ENCODE measurements around the gene EDIL3.

EDIL3 gene

GRCh38 chr5:84287951-84288350, 96.7 kb downstream of the EDIL3 start:
- H3K27me3 ChIP-seq (ENCODE audit: control insufficient read depth in 2 of 2, insufficient read depth in 2 of 2, low read length in 2 of 2), result no peaks in the 10 kb centered on the region
- H3K27ac ChIP-seq (ENCODE audit: low read depth in 2 of 2, low read length in 2 of 2), result no peak overlapping the region
- H3K9me3 ChIP-seq (ENCODE audit: control insufficient read depth in 2 of 2, low read length in 2 of 2), result no peaks in the 10 kb centered on the region
- H3K36me3 ChIP-seq (ENCODE audit: control insufficient read depth in 2 of 2, insufficient read depth in 2 of 2, low read length in 2 of 2), result no peaks in the 10 kb centered on the region
- no peaks in the 10 kb centered on the region for H3K4me1 ChIP-seq (ENCODE audit: control insufficient read depth in 2 of 2, insufficient read depth in 2 of 2, low read length in 2 of 2)
- no peak overlapping the region for H3K9ac ChIP-seq (ENCODE audit: low read depth in 1 of 2, low read length in 2 of 2)
- H3K4me3 ChIP-seq (ENCODE audit: low read length in 2 of 2), result no peak overlapping the region

- no peaks in the 10 kb centered on the region for H3K27me3 ChIP-seq (ENCODE audit: control insufficient read depth in 2 of 2, insufficient read depth in 2 of 2, low read length in 2 of 2)
- no peak overlapping the region for H3K4me3 ChIP-seq (ENCODE audit: low read length in 2 of 2)
- no peaks in the 10 kb centered on the region for H3K9me3 ChIP-seq (ENCODE audit: control insufficient read depth in 2 of 2, low read length in 2 of 2)
- H3K9ac ChIP-seq (ENCODE audit: low read depth in 1 of 2, low read length in 2 of 2), result no peak overlapping the region
- H3K4me1 ChIP-seq (ENCODE audit: control insufficient read depth in 2 of 2, insufficient read depth in 2 of 2, low read length in 2 of 2), result no peaks in the 10 kb centered on the region
- no peaks in the 10 kb centered on the region for H3K36me3 ChIP-seq (ENCODE audit: control insufficient read depth in 2 of 2, insufficient read depth in 2 of 2, low read length in 2 of 2)
- H3K27ac ChIP-seq (ENCODE audit: low read depth in 2 of 2, low read length in 2 of 2), result no peak overlapping the region
Measured at GRCh38 chr5:84286662-84287061, 98.0 kb downstream of the EDIL3 start.

DNA sequence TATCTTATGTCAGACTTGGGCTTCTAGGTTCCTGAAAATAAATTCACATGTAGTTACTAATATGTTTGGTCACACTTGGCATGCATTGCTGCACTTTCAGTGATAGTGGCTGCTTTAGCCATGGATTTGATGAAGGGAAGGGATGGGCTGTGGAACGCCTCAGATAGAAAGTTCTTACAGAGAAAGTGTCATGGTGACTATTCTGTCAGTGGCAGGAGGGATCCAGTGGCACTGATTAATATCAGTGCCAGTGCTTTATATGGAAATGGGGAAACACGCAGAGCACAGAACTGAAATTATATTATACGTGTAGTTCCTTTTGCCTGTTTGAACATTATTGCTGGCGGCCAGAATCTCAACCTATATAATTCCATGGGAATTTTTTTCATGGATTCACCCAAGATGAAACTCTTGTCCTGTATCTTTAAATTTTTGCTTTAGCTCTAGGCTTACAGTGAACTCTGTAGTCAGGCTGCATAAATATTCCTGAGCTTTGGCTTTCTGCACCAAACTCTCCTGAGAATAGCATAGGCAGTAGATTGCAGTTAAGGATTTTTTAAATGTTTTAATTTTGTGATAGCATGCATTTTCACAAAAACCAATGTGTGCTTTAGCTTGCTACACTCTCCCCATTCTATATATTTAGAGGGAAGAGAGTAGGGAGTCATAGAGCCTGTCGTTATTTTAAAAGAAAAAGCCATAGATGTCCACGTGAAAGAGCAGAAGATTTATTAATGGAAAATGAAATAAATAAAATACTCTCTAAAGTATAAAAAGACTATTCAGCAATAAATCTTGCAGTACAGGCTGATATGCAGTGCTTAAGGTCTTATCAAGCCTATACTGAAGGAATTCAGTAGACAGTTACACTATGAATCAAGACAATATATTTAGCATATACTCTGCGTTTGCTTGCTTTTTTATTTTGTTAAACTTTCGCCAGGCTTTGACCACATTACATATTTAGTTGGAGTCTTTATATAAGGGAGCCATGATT, 98.7 kb downstream of the EDIL3 start:
- H3K4me3 ChIP-seq (ENCODE audit: low read length in 2 of 2), result no peak overlapping the region
- no peaks in the 10 kb centered on the region for H3K36me3 ChIP-seq (ENCODE audit: control insufficient read depth in 2 of 2, insufficient read depth in 2 of 2, low read length in 2 of 2)
- H3K27ac ChIP-seq (ENCODE audit: low read depth in 2 of 2, low read length in 2 of 2), result no peak overlapping the region
- H3K9me3 ChIP-seq (ENCODE audit: control insufficient read depth in 2 of 2, low read length in 2 of 2), result no peaks in the 10 kb centered on the region
- no peaks in the 10 kb centered on the region for H3K27me3 ChIP-seq (ENCODE audit: control insufficient read depth in 2 of 2, insufficient read depth in 2 of 2, low read length in 2 of 2)
- H3K9ac ChIP-seq (ENCODE audit: low read depth in 1 of 2, low read length in 2 of 2), result no peak overlapping the region
- no peaks in the 10 kb centered on the region for H3K4me1 ChIP-seq (ENCODE audit: control insufficient read depth in 2 of 2, insufficient read depth in 2 of 2, low read length in 2 of 2)

DNA sequence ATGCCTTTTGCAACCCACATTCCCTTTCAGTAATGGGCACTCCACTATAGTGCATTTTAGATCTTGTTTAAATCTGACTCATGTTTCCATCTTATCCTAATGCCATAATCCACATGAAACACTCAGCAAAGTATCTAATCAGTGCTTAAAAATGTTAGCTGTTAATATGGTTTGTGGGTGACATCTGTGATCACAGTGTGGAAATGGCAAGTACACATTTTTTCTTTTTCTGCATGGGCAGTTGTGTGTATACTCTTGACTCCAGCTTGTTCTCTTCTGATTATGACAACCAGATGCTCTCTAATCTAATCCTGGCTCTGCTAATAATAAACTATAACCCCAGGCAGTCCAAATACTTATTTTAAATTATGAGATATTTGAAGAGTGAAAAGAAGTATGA, 103.3 kb downstream of the EDIL3 start:
- no peaks in the 10 kb centered on the region for H3K9me3 ChIP-seq (ENCODE audit: control insufficient read depth in 2 of 2, low read length in 2 of 2)
- no peak overlapping the region for H3K4me3 ChIP-seq (ENCODE audit: low read length in 2 of 2)
- no peak overlapping the region for H3K27ac ChIP-seq (ENCODE audit: low read depth in 2 of 2, low read length in 2 of 2)
- no peaks in the 10 kb centered on the region for H3K36me3 ChIP-seq (ENCODE audit: control insufficient read depth in 2 of 2, insufficient read depth in 2 of 2, low read length in 2 of 2)
- no peak overlapping the region for H3K9ac ChIP-seq (ENCODE audit: low read depth in 1 of 2, low read length in 2 of 2)
- H3K4me1 ChIP-seq (ENCODE audit: control insufficient read depth in 2 of 2, insufficient read depth in 2 of 2, low read length in 2 of 2), result no peaks in the 10 kb centered on the region
- no peaks in the 10 kb centered on the region for H3K27me3 ChIP-seq (ENCODE audit: control insufficient read depth in 2 of 2, insufficient read depth in 2 of 2, low read length in 2 of 2)

DNA sequence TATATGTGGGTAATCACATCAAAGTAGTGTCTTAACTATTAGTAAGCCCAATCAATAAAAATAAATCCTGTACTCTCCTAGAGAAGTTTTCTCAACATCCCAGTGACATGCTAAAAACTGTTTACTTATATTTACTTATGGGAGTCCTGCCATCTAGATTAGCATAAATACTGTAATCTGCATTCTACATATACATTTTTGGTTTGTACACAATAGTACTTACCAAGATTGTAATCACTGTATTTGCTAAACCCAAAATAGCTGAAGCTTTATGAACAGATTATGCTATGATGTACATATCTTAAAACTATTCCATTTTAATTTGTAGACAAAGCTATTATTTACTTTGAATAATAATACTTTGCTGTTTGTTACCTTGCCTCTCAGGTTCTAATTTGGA, 105.4 kb downstream of the EDIL3 start:
- H3K9ac ChIP-seq (ENCODE audit: low read depth in 1 of 2, low read length in 2 of 2), result no peak overlapping the region
- no peak overlapping the region for H3K4me3 ChIP-seq (ENCODE audit: low read length in 2 of 2)
- no peaks in the 10 kb centered on the region for H3K36me3 ChIP-seq (ENCODE audit: control insufficient read depth in 2 of 2, insufficient read depth in 2 of 2, low read length in 2 of 2)
- H3K27me3 ChIP-seq (ENCODE audit: control insufficient read depth in 2 of 2, insufficient read depth in 2 of 2, low read length in 2 of 2), result no peaks in the 10 kb centered on the region
- no peaks in the 10 kb centered on the region for H3K9me3 ChIP-seq (ENCODE audit: control insufficient read depth in 2 of 2, low read length in 2 of 2)
- H3K4me1 ChIP-seq (ENCODE audit: control insufficient read depth in 2 of 2, insufficient read depth in 2 of 2, low read length in 2 of 2), result no peaks in the 10 kb centered on the region
- no peak overlapping the region for H3K27ac ChIP-seq (ENCODE audit: low read depth in 2 of 2, low read length in 2 of 2)

GRCh38 chr5:84275609-84276008, 109.1 kb downstream of the EDIL3 start:
- Histone ChIP-seq H3K4me1 (ENCODE audit: control insufficient read depth in 2 of 2, insufficient read depth in 2 of 2, low read length in 2 of 2) (no peaks in the 10 kb centered on the region), H3K27me3 (ENCODE audit: control insufficient read depth in 2 of 2, insufficient read depth in 2 of 2, low read length in 2 of 2) (no peaks in the 10 kb centered on the region), H3K9ac (ENCODE audit: low read depth in 1 of 2, low read length in 2 of 2) (no peak overlapping the region), H3K27ac (ENCODE audit: low read depth in 2 of 2, low read length in 2 of 2) (no peak overlapping the region), H3K4me3 (ENCODE audit: low read length in 2 of 2) (no peak overlapping the region), H3K36me3 (ENCODE audit: control insufficient read depth in 2 of 2, insufficient read depth in 2 of 2, low read length in 2 of 2) (no peaks in the 10 kb centered on the region), H3K9me3 (ENCODE audit: control insufficient read depth in 2 of 2, low read length in 2 of 2) (no peaks in the 10 kb centered on the region)

DNA sequence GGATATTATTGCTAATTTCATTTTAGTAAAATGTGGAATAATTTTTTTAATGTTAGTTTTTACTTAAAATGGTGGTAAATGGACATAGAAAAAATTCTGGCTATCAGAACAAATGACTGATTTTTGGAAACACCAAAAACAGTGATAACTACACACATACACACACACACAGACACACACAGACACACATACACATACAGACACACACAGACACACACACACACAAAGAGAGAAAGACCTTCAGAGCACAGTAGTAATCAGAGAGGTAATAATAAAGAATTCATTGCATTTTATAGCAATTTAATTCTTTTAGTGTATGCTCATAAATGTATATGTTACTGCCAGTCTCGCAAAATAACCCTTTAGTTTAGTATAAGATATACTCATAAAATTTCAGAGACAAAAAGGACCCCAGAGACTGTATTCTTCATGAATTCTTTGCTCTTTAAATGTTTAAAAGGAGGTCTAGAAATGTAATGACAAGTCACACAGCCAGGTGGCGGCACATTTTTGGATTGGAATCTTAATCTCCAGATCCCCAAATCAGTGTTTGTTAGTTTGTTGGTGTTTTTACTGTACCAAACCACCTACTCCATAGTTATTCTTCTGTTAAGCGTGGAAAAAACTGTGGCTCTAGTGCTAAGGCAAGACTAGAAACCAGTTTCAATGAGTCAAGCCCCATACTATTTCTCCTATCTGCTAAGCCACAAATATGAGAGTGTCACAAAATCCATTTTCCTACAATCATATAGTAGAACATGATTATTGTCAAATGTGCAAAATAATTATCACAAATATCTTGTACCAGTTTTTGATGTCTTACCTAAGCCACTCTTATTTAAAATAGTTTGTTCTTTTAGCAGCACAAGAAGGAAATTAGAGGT, 109.9 kb downstream of the EDIL3 start:
- H3K4me1 ChIP-seq (ENCODE audit: control insufficient read depth in 2 of 2, insufficient read depth in 2 of 2, low read length in 2 of 2), result no peaks in the 10 kb centered on the region
- H3K27me3 ChIP-seq (ENCODE audit: control insufficient read depth in 2 of 2, insufficient read depth in 2 of 2, low read length in 2 of 2), result no peaks in the 10 kb centered on the region
- H3K4me3 ChIP-seq (ENCODE audit: low read length in 2 of 2), result no peak overlapping the region
- no peaks in the 10 kb centered on the region for H3K36me3 ChIP-seq (ENCODE audit: control insufficient read depth in 2 of 2, insufficient read depth in 2 of 2, low read length in 2 of 2)
- no peaks in the 10 kb centered on the region for H3K9me3 ChIP-seq (ENCODE audit: control insufficient read depth in 2 of 2, low read length in 2 of 2)
- H3K27ac ChIP-seq (ENCODE audit: low read depth in 2 of 2, low read length in 2 of 2), result no peak overlapping the region
- no peak overlapping the region for H3K9ac ChIP-seq (ENCODE audit: low read depth in 1 of 2, low read length in 2 of 2)

- Histone ChIP-seq H3K4me1 (ENCODE audit: control insufficient read depth in 2 of 2, insufficient read depth in 2 of 2, low read length in 2 of 2) (no peaks in the 10 kb centered on the region), H3K36me3 (ENCODE audit: control insufficient read depth in 2 of 2, insufficient read depth in 2 of 2, low read length in 2 of 2) (no peaks in the 10 kb centered on the region), H3K27ac (ENCODE audit: low read depth in 2 of 2, low read length in 2 of 2) (no peak overlapping the region), H3K9ac (ENCODE audit: low read depth in 1 of 2, low read length in 2 of 2) (no peak overlapping the region), H3K9me3 (ENCODE audit: control insufficient read depth in 2 of 2, low read length in 2 of 2) (no peaks in the 10 kb centered on the region), H3K27me3 (ENCODE audit: control insufficient read depth in 2 of 2, insufficient read depth in 2 of 2, low read length in 2 of 2) (no peaks in the 10 kb centered on the region), H3K4me3 (ENCODE audit: low read length in 2 of 2) (no peak overlapping the region)
Measured at GRCh38 chr5:84273517-84273883, 111.2 kb downstream of the EDIL3 start.

- H3K27ac ChIP-seq (ENCODE audit: low read depth in 2 of 2, low read length in 2 of 2), result no peak overlapping the region
- H3K4me1 ChIP-seq (ENCODE audit: control insufficient read depth in 2 of 2, insufficient read depth in 2 of 2, low read length in 2 of 2), result no peaks in the 10 kb centered on the region
- no peak overlapping the region for H3K9ac ChIP-seq (ENCODE audit: low read depth in 1 of 2, low read length in 2 of 2)
- no peaks in the 10 kb centered on the region for H3K36me3 ChIP-seq (ENCODE audit: control insufficient read depth in 2 of 2, insufficient read depth in 2 of 2, low read length in 2 of 2)
- H3K9me3 ChIP-seq (ENCODE audit: control insufficient read depth in 2 of 2, low read length in 2 of 2), result no peaks in the 10 kb centered on the region
- no peaks in the 10 kb centered on the region for H3K27me3 ChIP-seq (ENCODE audit: control insufficient read depth in 2 of 2, insufficient read depth in 2 of 2, low read length in 2 of 2)
- no peak overlapping the region for H3K4me3 ChIP-seq (ENCODE audit: low read length in 2 of 2)
Measured at GRCh38 chr5:84272771-84273516, 111.7 kb downstream of the EDIL3 start.

All from mucosa of rectum (tissue), 2 donors.